ENCODE results near the gene RAX2.

RAX2 gene

GRCh38 chr19:3807574-3808354 is 35.7 kb upstream of the RAX2 start:
- no peak overlapping the region for H3K27ac Mint-ChIP-seq

DNA sequence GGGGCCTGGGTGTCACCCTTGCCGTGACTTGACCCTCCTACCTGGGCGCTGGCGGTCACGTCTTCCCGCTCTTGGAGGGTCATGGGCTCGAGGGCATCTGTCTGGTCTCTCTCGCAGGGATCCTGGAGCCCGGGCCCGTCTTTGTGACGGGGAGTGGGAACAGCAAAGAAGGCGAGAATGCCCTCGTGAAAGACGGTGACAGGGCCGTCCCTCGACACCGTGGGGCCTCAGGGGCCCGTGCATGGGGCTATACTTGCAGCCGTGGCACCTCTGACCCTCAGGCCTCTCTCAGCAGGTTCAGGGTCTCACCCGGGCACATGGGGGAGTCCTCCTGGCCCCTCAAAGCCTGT is 35.1 kb upstream of the RAX2 start:
- Mint-ChIP-seq H3K36me3 (ENCODE audit: low read depth) (no peaks in the 10 kb centered on the region), H3K27ac (no peak overlapping the region), H3K27me3 (no peaks in the 10 kb centered on the region), H3K4me1 (ENCODE audit: low read depth) (peaks cover 42% of the 10 kb centered on the region), H3K9me3 (no peaks in the 10 kb centered on the region), H3K4me3 (no peak overlapping the region)

More at GRCh38 chr19:3807574-3808354, 35.7 kb upstream of the RAX2 start:
- Mint-ChIP-seq H3K4me3 (no peak overlapping the region), H3K4me1 (ENCODE audit: low read depth) (peaks cover 45% of the 10 kb centered on the region), H3K36me3 (ENCODE audit: low read depth) (no peaks in the 10 kb centered on the region), H3K9me3 (no peaks in the 10 kb centered on the region), H3K27me3 (no peaks in the 10 kb centered on the region)

- Mint-ChIP-seq H3K4me3 (no peak overlapping the region), H3K4me1 (ENCODE audit: low read depth) (peaks cover 41% of the 10 kb centered on the region), H3K9me3 (no peaks in the 10 kb centered on the region), H3K27me3 (no peaks in the 10 kb centered on the region), H3K36me3 (ENCODE audit: low read depth) (no peaks in the 10 kb centered on the region), H3K27ac (no peak overlapping the region)
Measured at GRCh38 chr19:3805859-3806258, 33.8 kb upstream of the RAX2 start.

GRCh38 chr19:3804429-3804828 is 32.4 kb upstream of the RAX2 start:
- no peak overlapping the region for H3K27ac Mint-ChIP-seq
- no peaks in the 10 kb centered on the region for H3K36me3 Mint-ChIP-seq (ENCODE audit: low read depth)
- peaks cover 38% of the 10 kb centered on the region for H3K4me1 Mint-ChIP-seq (ENCODE audit: low read depth)
- no peak overlapping the region for H3K4me3 Mint-ChIP-seq
- no peaks in the 10 kb centered on the region for H3K9me3 Mint-ChIP-seq
- no peaks in the 10 kb centered on the region for H3K27me3 Mint-ChIP-seq

GRCh38 chr19:3803986-3804385 is 32.0 kb upstream of the RAX2 start:
- H3K27ac Mint-ChIP-seq, result no peak overlapping the region
- no peaks in the 10 kb centered on the region for H3K27me3 Mint-ChIP-seq
- no peak overlapping the region for H3K4me3 Mint-ChIP-seq

GRCh38 chr19:3803114-3803888 is 31.3 kb upstream of the RAX2 start:
- H3K27ac Mint-ChIP-seq, result no peak overlapping the region
- no peaks in the 10 kb centered on the region for H3K36me3 Mint-ChIP-seq (ENCODE audit: low read depth)
- no peaks in the 10 kb centered on the region for H3K27me3 Mint-ChIP-seq
- peaks cover 43% of the 10 kb centered on the region for H3K4me1 Mint-ChIP-seq (ENCODE audit: low read depth)
- H3K4me3 Mint-ChIP-seq, result no peak overlapping the region
- no peaks in the 10 kb centered on the region for H3K9me3 Mint-ChIP-seq

More at GRCh38 chr19:3803986-3804385, 32.0 kb upstream of the RAX2 start:
- Mint-ChIP-seq H3K9me3 (no peaks in the 10 kb centered on the region), H3K4me1 (ENCODE audit: low read depth) (peaks cover 39% of the 10 kb centered on the region), H3K36me3 (ENCODE audit: low read depth) (no peaks in the 10 kb centered on the region)

- H3K27ac Mint-ChIP-seq, result no peak overlapping the region
- H3K4me1 Mint-ChIP-seq (ENCODE audit: low read depth), result peaks cover 48% of the 10 kb centered on the region
- peaks cover 5% of the 10 kb centered on the region for H3K36me3 Mint-ChIP-seq (ENCODE audit: low read depth)
Measured at GRCh38 chr19:3801412-3802096, 29.5 kb upstream of the RAX2 start.

DNA sequence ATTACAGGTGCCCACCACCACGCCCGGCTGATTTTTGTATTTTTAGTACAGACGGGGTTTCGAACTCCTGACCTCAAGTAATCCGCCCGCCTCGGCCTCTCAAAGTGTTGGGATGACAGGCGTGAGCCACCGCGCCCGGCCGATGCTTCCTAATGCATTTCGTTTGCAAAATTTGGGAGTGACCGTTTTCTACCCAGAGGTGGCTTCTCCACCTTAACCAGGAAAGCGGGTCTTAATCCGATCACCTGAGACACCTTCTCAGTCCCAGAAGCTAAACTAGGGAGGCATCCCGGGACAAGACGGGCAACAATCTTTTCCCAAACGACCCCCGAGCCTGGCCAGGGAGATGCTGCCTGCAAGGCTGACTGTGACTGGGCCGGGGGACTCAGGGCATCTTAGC is 29.0 kb upstream of the RAX2 start:
- H3K9me3 Mint-ChIP-seq, result peaks cover 6% of the 10 kb centered on the region
- H3K27ac Mint-ChIP-seq, result no peak overlapping the region
- peak overlapping the region; percentile 66 for H3K4me3 Mint-ChIP-seq
- H3K4me1 Mint-ChIP-seq (ENCODE audit: low read depth), result peaks cover 47% of the 10 kb centered on the region
- no peaks in the 10 kb centered on the region for H3K27me3 Mint-ChIP-seq
- H3K36me3 Mint-ChIP-seq (ENCODE audit: low read depth), result peaks cover 5% of the 10 kb centered on the region

More at GRCh38 chr19:3801412-3802096, 29.5 kb upstream of the RAX2 start:
- Mint-ChIP-seq H3K4me3 (peak overlapping the region; percentile 66), H3K9me3 (peaks cover 5% of the 10 kb centered on the region), H3K27me3 (no peaks in the 10 kb centered on the region)

- Mint-ChIP-seq H3K27ac (peak overlapping the region; percentile 19), H3K36me3 (ENCODE audit: low read depth) (peaks cover 5% of the 10 kb centered on the region), H3K27me3 (no peaks in the 10 kb centered on the region), H3K9me3 (peaks cover 6% of the 10 kb centered on the region), H3K4me3 (no peak overlapping the region), H3K4me1 (ENCODE audit: low read depth) (peaks cover 36% of the 10 kb centered on the region)
Measured at GRCh38 chr19:3798137-3798536, 26.1 kb upstream of the RAX2 start.

GRCh38 chr19:3796358-3796757 is 24.3 kb upstream of the RAX2 start:
- H3K36me3 Mint-ChIP-seq (ENCODE audit: low read depth), result peaks cover 5% of the 10 kb centered on the region
- H3K4me3 Mint-ChIP-seq, result no peak overlapping the region
- peaks cover 29% of the 10 kb centered on the region for H3K4me1 Mint-ChIP-seq (ENCODE audit: low read depth)
- peaks cover 6% of the 10 kb centered on the region for H3K9me3 Mint-ChIP-seq
- no peaks in the 10 kb centered on the region for H3K27me3 Mint-ChIP-seq
- H3K27ac Mint-ChIP-seq, result no peak overlapping the region

DNA sequence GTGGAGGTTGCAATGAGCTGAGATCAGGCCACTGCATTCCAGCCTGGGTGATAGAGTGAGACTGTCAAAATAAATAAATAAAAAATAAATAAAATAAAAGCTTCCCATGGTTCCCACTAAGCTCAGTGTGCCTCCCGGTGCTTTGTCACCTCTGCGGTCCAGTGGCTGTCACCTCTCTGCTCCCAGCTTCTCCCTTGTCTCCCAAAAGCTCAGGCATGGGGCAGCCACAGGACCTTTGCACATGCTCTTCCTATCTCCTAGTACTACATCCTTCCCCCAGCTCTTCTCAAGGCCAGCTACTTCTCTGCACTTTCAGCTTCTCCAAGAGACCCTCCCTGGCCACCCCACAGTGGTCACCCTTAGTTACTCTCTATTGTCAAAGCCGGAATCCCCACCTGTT is 21.8 kb upstream of the RAX2 start:
- Mint-ChIP-seq H3K4me3 (no peak overlapping the region), H3K27ac (no peak overlapping the region), H3K9me3 (peaks cover 6% of the 10 kb centered on the region), H3K27me3 (no peaks in the 10 kb centered on the region), H3K4me1 (ENCODE audit: low read depth) (peaks cover 17% of the 10 kb centered on the region), H3K36me3 (ENCODE audit: low read depth) (peaks cover 5% of the 10 kb centered on the region)

GRCh38 chr19:3792114-3792513 is 20.1 kb upstream of the RAX2 start:
- no peak overlapping the region for H3K4me3 Mint-ChIP-seq
- H3K9me3 Mint-ChIP-seq, result peaks cover 6% of the 10 kb centered on the region
- no peak overlapping the region for H3K27ac Mint-ChIP-seq
- H3K36me3 Mint-ChIP-seq (ENCODE audit: low read depth), result peaks cover 5% of the 10 kb centered on the region
- peaks cover 12% of the 10 kb centered on the region for H3K4me1 Mint-ChIP-seq (ENCODE audit: low read depth)
- no peaks in the 10 kb centered on the region for H3K27me3 Mint-ChIP-seq

GRCh38 chr19:3790941-3791340 is 18.9 kb upstream of the RAX2 start:
- no peaks in the 10 kb centered on the region for H3K9me3 Mint-ChIP-seq
- H3K36me3 Mint-ChIP-seq (ENCODE audit: low read depth), result no peaks in the 10 kb centered on the region
- no peaks in the 10 kb centered on the region for H3K27me3 Mint-ChIP-seq
- no peak overlapping the region for H3K4me3 Mint-ChIP-seq
- peaks cover 15% of the 10 kb centered on the region for H3K4me1 Mint-ChIP-seq (ENCODE audit: low read depth)
- no peak overlapping the region for H3K27ac Mint-ChIP-seq

GRCh38 chr19:3790209-3790734 is 18.2 kb upstream of the RAX2 start:
- Mint-ChIP-seq H3K9me3 (no peaks in the 10 kb centered on the region), H3K27me3 (no peaks in the 10 kb centered on the region), H3K4me3 (no peak overlapping the region), H3K4me1 (ENCODE audit: low read depth) (peaks cover 15% of the 10 kb centered on the region), H3K36me3 (ENCODE audit: low read depth) (no peaks in the 10 kb centered on the region), H3K27ac (no peak overlapping the region)

Measured in stimulated activated naive CD8-positive, alpha-beta T cell treated with anti-CD3 and anti-CD28 coated beads, Interleukin-15, Interleukin-2, amounts not matched to agents 100 ng/mL and 50 ng/mL, for 24 hours (primary cell).